ENCODE measurements around the gene PRKCG.

GRCh38 chr19:53951947-53952346, 70.0 kb downstream of the PRKCG start:
- TF ChIP-seq, protein P1, sequence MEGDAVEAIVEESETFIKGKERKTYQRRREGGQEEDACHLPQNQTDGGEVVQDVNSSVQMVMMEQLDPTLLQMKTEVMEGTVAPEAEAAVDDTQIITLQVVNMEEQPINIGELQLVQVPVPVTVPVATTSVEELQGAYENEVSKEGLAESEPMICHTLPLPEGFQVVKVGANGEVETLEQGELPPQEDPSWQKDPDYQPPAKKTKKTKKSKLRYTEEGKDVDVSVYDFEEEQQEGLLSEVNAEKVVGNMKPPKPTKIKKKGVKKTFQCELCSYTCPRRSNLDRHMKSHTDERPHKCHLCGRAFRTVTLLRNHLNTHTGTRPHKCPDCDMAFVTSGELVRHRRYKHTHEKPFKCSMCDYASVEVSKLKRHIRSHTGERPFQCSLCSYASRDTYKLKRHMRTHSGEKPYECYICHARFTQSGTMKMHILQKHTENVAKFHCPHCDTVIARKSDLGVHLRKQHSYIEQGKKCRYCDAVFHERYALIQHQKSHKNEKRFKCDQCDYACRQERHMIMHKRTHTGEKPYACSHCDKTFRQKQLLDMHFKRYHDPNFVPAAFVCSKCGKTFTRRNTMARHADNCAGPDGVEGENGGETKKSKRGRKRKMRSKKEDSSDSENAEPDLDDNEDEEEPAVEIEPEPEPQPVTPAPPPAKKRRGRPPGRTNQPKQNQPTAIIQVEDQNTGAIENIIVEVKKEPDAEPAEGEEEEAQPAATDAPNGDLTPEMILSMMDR (conservative IDR thresholded peaks at IDR 0.05): no peak
- no peak for TF ChIP-seq EZH2 (IDR thresholded peaks at IDR 0.05; ENCODE audit: low read depth)
